ENCODE data around the gene ELOVL1. TPM values are rescaled to one million over a fixed set of nuclear protein-coding genes. Genes with fewer than 3 reads are reported as not detected.
A peak's percentile ranks its signal among the peaks of the same experiment; 100 is the strongest.

The ELOVL1 gene
- total RNA-seq, 1 donor from 2014 or later: 18.7 TPM

- DNase-seq: no peak
- TF ChIP-seq CTCF (IDR thresholded peaks at IDR 0.05; ENCODE audit: partially characterized antibody, unreplicated experiment): no peak
- peaks cover 2% of the 10 kb centered on the region for H3K4me1 Mint-ChIP-seq (ENCODE audit: low read depth, unreplicated experiment)
- H3K27ac Mint-ChIP-seq (ENCODE audit: unreplicated experiment): no peak overlapping the region
- H3K9me3 Mint-ChIP-seq (ENCODE audit: unreplicated experiment): peaks cover 2% of the 10 kb centered on the region
- H3K27me3 Mint-ChIP-seq (ENCODE audit: unreplicated experiment): no peaks in the 10 kb centered on the region
- no peaks in the 10 kb centered on the region for H3K36me3 Mint-ChIP-seq (ENCODE audit: unreplicated experiment)
- no peak overlapping the region for H3K4me3 Mint-ChIP-seq (ENCODE audit: unreplicated experiment)
These were observed 28.1 kb downstream of the ELOVL1 start for GRCh38 chr1:43339584-43340232.

- no peak for DNase-seq
- Mint-ChIP-seq H3K9me3 (ENCODE audit: unreplicated experiment) (peaks cover 2% of the 10 kb centered on the region), H3K4me1 (ENCODE audit: low read depth, unreplicated experiment) (no peaks in the 10 kb centered on the region), H3K27me3 (ENCODE audit: unreplicated experiment) (peaks cover 2% of the 10 kb centered on the region), H3K4me3 (ENCODE audit: unreplicated experiment) (no peak overlapping the region), H3K27ac (ENCODE audit: unreplicated experiment) (no peak overlapping the region), H3K36me3 (ENCODE audit: unreplicated experiment) (no peaks in the 10 kb centered on the region)
- TF ChIP-seq CTCF (IDR thresholded peaks at IDR 0.05; ENCODE audit: partially characterized antibody, unreplicated experiment): no peak
These were observed 29.8 kb downstream of the ELOVL1 start for GRCh38 chr1:43338001-43338400.

- no peak for TF ChIP-seq CTCF (IDR thresholded peaks at IDR 0.05; ENCODE audit: partially characterized antibody, unreplicated experiment)
- H3K36me3 Mint-ChIP-seq (ENCODE audit: unreplicated experiment): no peaks in the 10 kb centered on the region
- H3K27me3 Mint-ChIP-seq (ENCODE audit: unreplicated experiment): peaks cover 2% of the 10 kb centered on the region
- H3K4me1 Mint-ChIP-seq (ENCODE audit: low read depth, unreplicated experiment): no peaks in the 10 kb centered on the region
- no peak within 1 kb of the TSS for H3K4me3 Mint-ChIP-seq (ENCODE audit: unreplicated experiment)
- DNase-seq: no peak
- peaks cover 2% of the 10 kb centered on the region for H3K9me3 Mint-ChIP-seq (ENCODE audit: unreplicated experiment)
- peak within 1 kb of the TSS; percentile 7 for H3K27ac Mint-ChIP-seq (ENCODE audit: unreplicated experiment)
These were observed 30.2 kb downstream of the ELOVL1 start, which contains the start of gene MPL for GRCh38 chr1:43337588-43337987. Gene MPL (plus strand): TSS chr1:43337818. CDS start chr1:43337849, 31 bp downstream.

- TF ChIP-seq CTCF (IDR thresholded peaks at IDR 0.05; ENCODE audit: partially characterized antibody, unreplicated experiment): no peak
- no peaks in the 10 kb centered on the region for H3K4me1 Mint-ChIP-seq (ENCODE audit: low read depth, unreplicated experiment)
- peaks cover 4% of the 10 kb centered on the region for H3K27me3 Mint-ChIP-seq (ENCODE audit: unreplicated experiment)
- no peak overlapping the region for H3K27ac Mint-ChIP-seq (ENCODE audit: unreplicated experiment)
- no peak overlapping the region for H3K4me3 Mint-ChIP-seq (ENCODE audit: unreplicated experiment)
- no peak for DNase-seq
- no peaks in the 10 kb centered on the region for H3K36me3 Mint-ChIP-seq (ENCODE audit: unreplicated experiment)
- no peaks in the 10 kb centered on the region for H3K9me3 Mint-ChIP-seq (ENCODE audit: unreplicated experiment)
These were observed 33.2 kb downstream of the ELOVL1 start for GRCh38 chr1:43334453-43335205.

GRCh38 chr1:43331688-43332087 lies 36.1 kb downstream of the ELOVL1 start:
- Mint-ChIP-seq H3K27me3 (ENCODE audit: unreplicated experiment) (peaks cover 4% of the 10 kb centered on the region), H3K9me3 (ENCODE audit: unreplicated experiment) (peaks cover 3% of the 10 kb centered on the region), H3K27ac (ENCODE audit: unreplicated experiment) (no peak overlapping the region), H3K36me3 (ENCODE audit: unreplicated experiment) (peaks cover 17% of the 10 kb centered on the region), H3K4me1 (ENCODE audit: low read depth, unreplicated experiment) (no peaks in the 10 kb centered on the region), H3K4me3 (ENCODE audit: unreplicated experiment) (no peak overlapping the region)
- no peak for DNase-seq
- no peak for TF ChIP-seq CTCF (IDR thresholded peaks at IDR 0.05; ENCODE audit: partially characterized antibody, unreplicated experiment)

Data from glutamatergic neuron (in vitro differentiated cells).